Measurements from ENCODE around the gene MRPL28.

DNA sequence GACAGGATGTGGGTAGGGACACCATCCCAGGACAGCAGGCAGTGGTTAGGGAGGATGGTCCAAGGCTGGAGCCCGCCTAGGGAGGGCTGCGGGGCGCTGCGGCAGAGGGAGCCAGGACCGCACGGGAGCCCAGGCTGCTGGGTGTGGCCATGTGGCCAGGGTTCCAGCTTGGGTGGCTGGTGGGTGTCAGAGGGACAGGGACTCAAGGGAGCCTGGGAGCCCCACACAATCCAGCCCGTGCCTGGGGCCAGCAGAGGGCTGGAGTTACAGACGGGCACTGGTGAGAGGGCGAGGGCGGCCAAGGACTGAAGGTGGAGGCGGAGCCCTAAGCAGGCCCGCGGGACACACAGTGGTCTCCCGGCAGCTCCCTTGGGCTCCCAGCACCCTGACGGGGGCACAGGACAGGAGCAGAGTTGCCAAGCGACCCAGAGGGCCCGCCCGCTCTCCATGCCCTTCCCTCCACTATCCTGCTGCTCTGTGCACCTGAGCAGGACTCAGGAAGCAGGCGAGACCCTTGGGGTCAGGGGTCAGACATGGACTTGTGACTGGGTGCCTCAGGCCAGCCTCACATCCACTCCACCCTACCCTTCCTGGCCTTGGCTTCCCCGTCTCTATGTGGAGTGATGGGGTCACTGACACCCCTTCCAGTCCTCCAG, 7.1 kb downstream of the MRPL28 start:
- no peak for TF ChIP-seq EZH2 (IDR thresholded peaks at IDR 0.05; ENCODE audit: borderline replicate concordance)
- no peak for TF ChIP-seq CTCF (IDR thresholded peaks at IDR 0.05; ENCODE audit: poor library complexity)

Measured in hepatocyte (in vitro differentiated cells).